Peyer's patch (tissue), 4 donors: ENCODE data around the gene PTPN9.

Experiments
- CTCF ChIP-seq, 6 experiments: fragments of 450-650 bp in 4 of 6; fragments of 200-600 bp in 2 of 6; sonication (generic) in 1 of 6; IDR thresholded peaks; one replicate each; pipeline ENCODE4 v1.5.1; 2017 to 2019; ENCODE audit warnings: antibody characterized with exemption in 6 of 6, mild to moderate bottlenecking in 3 of 6, moderate library complexity in 1 of 6
- POLR2A ChIP-seq, 2 donors: fragments of 450-650 bp; IDR thresholded peaks; one replicate each; pipeline ENCODE4 v1.5.1; 2017; ENCODE audit warnings: antibody characterized with exemption in 2 of 2, mild to moderate bottlenecking in 2 of 2, moderate library complexity in 2 of 2

DNA sequence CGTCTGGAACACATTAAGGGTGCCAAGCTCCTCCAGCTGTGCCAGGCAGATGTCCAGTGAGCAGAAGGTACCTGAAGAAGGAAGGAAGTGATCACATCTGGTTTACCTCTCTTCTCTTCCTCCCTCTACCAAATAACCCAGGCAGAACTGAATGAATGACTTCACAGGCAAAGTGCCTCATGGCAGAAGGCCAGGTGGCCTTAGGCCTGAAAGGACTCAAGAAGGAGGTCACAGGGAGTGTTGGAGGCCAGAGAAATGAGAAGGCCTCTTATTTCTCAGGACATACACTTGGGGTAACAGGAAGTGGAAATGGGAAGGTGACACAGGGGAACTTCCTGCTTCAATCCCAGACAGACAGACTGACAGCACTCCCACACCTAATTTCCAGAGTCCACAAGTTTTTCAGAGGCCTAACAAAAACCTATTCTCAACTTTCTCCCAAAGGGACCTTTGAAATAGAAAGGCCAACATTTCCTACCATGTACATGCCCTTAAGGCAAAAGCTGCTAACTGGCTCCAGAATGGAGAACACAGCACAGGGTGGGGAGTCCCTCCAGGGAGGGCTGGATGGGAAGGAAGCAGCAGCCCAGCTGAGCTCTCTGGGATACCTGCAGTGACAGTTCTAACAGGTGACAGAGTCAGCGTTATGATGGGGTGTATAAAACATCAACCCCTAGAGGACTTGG is 110.1 kb downstream of the PTPN9 start:
- TF ChIP-seq CTCF (IDR thresholded peaks at IDR 0.05) (no peak), POLR2A (IDR thresholded peaks at IDR 0.05) (no peak)
